K562 (cell line): ENCODE data around the gene MAST4. TPM values are rescaled to one million over a fixed set of nuclear protein-coding genes. Genes with fewer than 3 reads are reported as not detected.

Experiments used
- ATAC-seq: fragments of 200-7000 bp; cut with Tn5 transposase; 3 replicates; pipeline ENCODE4 v1.9.1; 2020; ENCODE audit warnings: moderate library complexity
- BruUV-seq: library from RNA; stranded (reverse); fragments of 400-500 nt; replicated peaks from 2 replicates; lab custom pipeline; 2021; lab: Mats Ljungman, UMichigan
- CTCF ChIA-PET: fragments of 300-600 bp; formaldehyde crosslinking; extraction: SDS; loops from one replicate; lab custom pipeline; 2021; ENCODE audit warnings: low intra/inter-chr PET ratio; lab: Yijun Ruan, JAX
- POLR2A ChIA-PET: fragments of 300-600, 350-650 bp; sonication (Branson Sonifier 250); formaldehyde crosslinking; extraction: SDS; loops from one replicate; lab custom pipeline; 2021; ENCODE audit warnings: antibody characterized with exemption, inconsistent platforms; lab: Yijun Ruan, JAX
- DNase-seq, 4 experiments: peaks; one replicate each; pipeline versions ENCODE4 v3.0.0 to v3.0.0-alpha.2; 2011 to 2018; ENCODE audit warnings: low spot score in 3 of 4, mixed read lengths in 3 of 4; ENCODE audit errors: extremely low read depth in 1 of 4
- FAIRE-seq: peaks from 2 replicates; lab custom pipeline; 2011; peaks lifted over from hg19 to GRCh38; lab: Jason Lieb, UNC
- H2AFZ ChIP-seq: 2 replicates; pipeline ENCODE4 v1.6.0; 2011; ENCODE audit warnings: low read depth, low read length, control low read depth, inconsistent platforms
- H3K27ac ChIP-seq: fragments of 200-600 bp; 3 replicates; pipeline ENCODE4 v1.8.0; 2011; ENCODE audit warnings: low read depth, mild to moderate bottlenecking, control low read depth, inconsistent platforms, low read length, moderate library complexity, mixed read lengths; ENCODE audit errors: extremely low read depth
- H3K27me3 ChIP-seq, 2 experiments: fragments of 300-600 bp in 1 of 2; 2 replicates in 1 of 2; 3 replicates in 1 of 2; pipeline versions ENCODE4 v1.6.0 to v1.8.0; 2011; ENCODE audit warnings: inconsistent platforms in 2 of 2, low read length in 2 of 2, mild to moderate bottlenecking in 1 of 2, mixed read lengths in 1 of 2, moderate library complexity in 1 of 2; ENCODE audit not compliant: control insufficient read depth in 2 of 2, insufficient read depth in 2 of 2
- H3K36me3 ChIP-seq: fragments of 300-600 bp; 3 replicates; pipeline ENCODE4 v1.8.0; 2011; ENCODE audit warnings: mild to moderate bottlenecking, low read length, inconsistent platforms; ENCODE audit not compliant: control insufficient read depth, insufficient read depth
- H3K4me1 ChIP-seq, 2 experiments: fragments of 200-600 bp in 1 of 2; replicated peaks in 1 of 2; 2 replicates in 1 of 2; 3 replicates in 1 of 2; pipeline versions ENCODE4 v1.5.1 to v1.8.0; 2011; ENCODE audit warnings: inconsistent platforms in 2 of 2, low read length in 2 of 2, mild to moderate bottlenecking in 1 of 2, mixed read lengths in 1 of 2, moderate library complexity in 1 of 2; ENCODE audit not compliant: control insufficient read depth in 2 of 2, insufficient read depth in 2 of 2
- H3K4me2 ChIP-seq: 2 replicates; pipeline ENCODE4 v1.6.1; 2011; ENCODE audit warnings: low read length, control low read depth, inconsistent platforms, mixed read lengths; ENCODE audit not compliant: insufficient read depth
- H3K4me3 ChIP-seq: fragments of 200-600 bp; sonication (generic), shearing (Covaris generic); 2 replicates; pipeline ENCODE4 v1.5.1; 2016; ENCODE audit warnings: control low read depth, inconsistent platforms
- H3K79me2 ChIP-seq: fragments of 200-600 bp; 3 replicates; pipeline ENCODE4 v1.8.0; 2011; ENCODE audit warnings: low read length, inconsistent platforms; ENCODE audit not compliant: control insufficient read depth, insufficient read depth
- H3K9ac ChIP-seq, 2 experiments: 2 replicates each; pipeline versions ENCODE4 v1.6.0 to v1.6.1; 2011; ENCODE audit warnings: low read depth in 2 of 2, low read length in 2 of 2, control low read depth in 1 of 2, inconsistent platforms in 1 of 2, mild to moderate bottlenecking in 1 of 2, mixed read lengths in 1 of 2; ENCODE audit not compliant: insufficient read depth in 1 of 2
- H3K9me1 ChIP-seq: one replicate; pipeline ENCODE4 v1.6.0; 2011; ENCODE audit warnings: inconsistent platforms, mild to moderate bottlenecking, low read length, moderate library complexity; ENCODE audit not compliant: control insufficient read depth, insufficient read depth
- H3K9me3 ChIP-seq: replicated peaks from 2 replicates; pipeline ENCODE4 v1.5.1; 2011; ENCODE audit warnings: low read depth, low read length, inconsistent platforms; ENCODE audit not compliant: control insufficient read depth, insufficient read depth
- H4K20me1 ChIP-seq: replicated peaks from 2 replicates; pipeline ENCODE4 v1.6.1; 2011; ENCODE audit warnings: low read length, inconsistent platforms, mixed read lengths; ENCODE audit not compliant: control insufficient read depth, insufficient read depth
- ATF6 ChIP-seq: sonication (generic); formaldehyde crosslinking; IDR thresholded peaks from 2 replicates; pipeline ENCODE4 v1.4.0; 2020; ENCODE audit warnings: mild to moderate bottlenecking, missing genetic modification reagents
- DEAF1 ChIP-seq: fragments of 450-650 bp; formaldehyde crosslinking; IDR thresholded peaks from 2 replicates; pipeline ENCODE4 v1.4.0; 2020; ENCODE audit warnings: mild to moderate bottlenecking, moderate library complexity
- DNMT1 ChIP-seq: fragments of 450-650 bp; IDR thresholded peaks from 2 replicates; pipeline ENCODE4 v1.6.1; 2016; ENCODE audit warnings: antibody characterized with exemption, mild to moderate bottlenecking
- E2F4 ChIP-seq: sonication (generic); formaldehyde crosslinking; IDR thresholded peaks from 2 replicates; pipeline ENCODE4 v1.8.0; 2022; ENCODE audit warnings: mild to moderate bottlenecking, low read depth, missing genetic modification reagents
- ESRRA ChIP-seq: fragments of 450-650 bp; IDR thresholded peaks from 2 replicates; pipeline ENCODE4 v1.6.1; 2014; ENCODE audit warnings: low read depth, mild to moderate bottlenecking, moderate library complexity, borderline replicate concordance
- ETV6 ChIP-seq, 3 experiments: fragments of 150-350 bp in 1 of 3; sonication (generic) in 1 of 3; formaldehyde crosslinking in 1 of 3; IDR thresholded peaks; 2 replicates each; pipeline versions ENCODE4 v1.6.1 to v1.8.0; 2014 to 2022; ENCODE audit warnings: borderline replicate concordance in 2 of 3, low read depth in 2 of 3, antibody characterized with exemption in 1 of 3, low read length in 1 of 3, mild to moderate bottlenecking in 1 of 3, missing genetic modification reagents in 1 of 3
- EZH2 ChIP-seq: IDR thresholded peaks from 2 replicates; pipeline ENCODE4 v1.6.1; 2012; ENCODE audit warnings: low read depth, mild to moderate bottlenecking, inconsistent platforms, low read length, borderline replicate concordance
- KLF16 ChIP-seq: IDR thresholded peaks from 2 replicates; pipeline ENCODE4 v1.6.1; 2016; ENCODE audit warnings: antibody characterized with exemption
- MIER1 ChIP-seq: fragments of 450-650 bp; IDR thresholded peaks from 2 replicates; pipeline ENCODE4 v1.6.1; 2016; ENCODE audit warnings: antibody characterized with exemption, mild to moderate bottlenecking, low read depth
- MNT ChIP-seq, 2 experiments: fragments of 450-650 bp; conservative IDR thresholded peaks; 2 replicates each; pipeline ENCODE4 v1.6.1; 2017; ENCODE audit warnings: mild to moderate bottlenecking in 2 of 2, moderate library complexity in 2 of 2
- NFATC3 ChIP-seq: fragments of 450-650 bp; IDR thresholded peaks from 2 replicates; pipeline ENCODE4 v1.6.1; 2017; ENCODE audit warnings: mild to moderate bottlenecking
- SREBF1 ChIP-seq: fragments of 150-350 bp; IDR thresholded peaks from 2 replicates; pipeline ENCODE4 v1.6.1; 2014; ENCODE audit warnings: antibody characterized with exemption, low read depth, low read length, borderline replicate concordance
- TAF9B ChIP-seq: fragments of 450-650 bp; IDR thresholded peaks from 2 replicates; pipeline ENCODE4 v1.6.1; 2018; ENCODE audit warnings: mild to moderate bottlenecking; ENCODE audit not compliant: partially characterized antibody
- THRAP3 ChIP-seq: fragments of 450-650 bp; IDR thresholded peaks from 2 replicates; pipeline ENCODE4 v1.6.1; 2016; ENCODE audit warnings: mild to moderate bottlenecking, inconsistent platforms, borderline replicate concordance
- WGBS: fragments of 100-300 bp; shearing (Covaris generic); methylation state at CpG from one replicate; pipeline ENCODE4 v1.1.6; 2016; ENCODE audit warnings: low coverage, mixed read lengths; ENCODE audit not compliant: insufficient coverage; ENCODE audit errors: missing lambda C conversion rate; 5-methylcytosine and 5-hydroxymethylcytosine counted together
- in situ Hi-C: fragments of 300-500 bp; cut with MboI; formaldehyde crosslinking; loops from 4 replicates; pipeline ENCODE4 v1.15.0; 2018; ENCODE audit warnings: inconsistent platforms, mixed read lengths
- intact Hi-C: fragments of 100-400 bp; cut with micrococcal nuclease; formaldehyde crosslinking; loops from 2 replicates; pipeline ENCODE4 v1.14.2; 2022
- polyA plus RNA-seq, 8 experiments: library from polyadenylated mRNA; depleted of rRNA in 4 of 8; stranded (reverse) in 5 of 8; unstranded in 3 of 8; fragments of >200 nt; fragmentation: Nextera tagmentation in 2 of 8; fragmentation: Illumina TruSeq in 1 of 8; extraction: Ambion mirVana in 2 of 8; extraction: Trizol in 1 of 8; gene quantifications; 2 replicates each; pipeline versions ENCODE4 v1.2.1 to v1.2.3, GENCODE V29; 2011 to 2014; ENCODE audit warnings: inconsistent platforms in 1 of 8, missing spikeins in 1 of 8
- total RNA-seq, 7 experiments: library from RNA; depleted of rRNA in 6 of 7; stranded (reverse); fragments of >200 nt in 6 of 7; fragmentation: Illumina TruSeq in 2 of 7; extraction: Trizol in 2 of 7; gene quantifications; 2 replicates each; pipeline versions ENCODE4 v1.2.1 to v1.2.3, GENCODE V29; 2011 to 2021; ENCODE audit warnings: low replicate concordance in 1 of 7

Gene MAST4
- total and polyA plus RNA-seq, 9 of the 15 experiments (the other 6 are each of a cell fraction or from before 2014, with no cell fraction given), result 0.88 to 10.1 (median 5.2) TPM

- TF ChIP-seq MNT (conservative IDR thresholded peaks at IDR 0.05), result no peak
Measured at GRCh38 chr5:67206461-67206860, 610.3 kb downstream of the MAST4 start (continued).

- H3K4me1 ChIP-seq, result no peaks in the 10 kb centered on the region
- CTCF ChIA-PET, result interaction anchor here (0.7 kb wide), 1 partner anchor 50 kb away, joined by 3 read pairs; no protein-coding TSS in a partner anchor
- H3K4me3 ChIP-seq, result no peak overlapping the region
- H3K9me1 ChIP-seq, result no peaks in the 10 kb centered on the region
- no peaks in the 10 kb centered on the region for H3K36me3 ChIP-seq
- FAIRE-seq (peak; percentile 95), DNase-seq (peak; percentile 53 to 83 (median 66)), ATAC-seq (peak; percentile 93)
- 2% methylated on average over 4 of the region's 4 CpGs for WGBS
- peaks cover 6 to 24% of the 10 kb centered on the region in 2 experiments; a peak in 4 of 5 replicates for H3K27me3 ChIP-seq
- intact Hi-C loops (loop anchor here (5.0 kb wide), 1 partner anchor 220 kb away; no protein-coding TSS in a partner anchor), in situ Hi-C loops (no loop called here)
- no peak overlapping the region for H3K27ac ChIP-seq
- peaks cover 5% of the 10 kb centered on the region for H4K20me1 ChIP-seq
- BruUV-seq, result no TSS peak
- no peaks in the 10 kb centered on the region for H3K9me3 ChIP-seq
- H3K4me2 ChIP-seq, result no peak overlapping the region
- no peak overlapping the region for H2AFZ ChIP-seq
- H3K79me2 ChIP-seq, result no peaks in the 10 kb centered on the region
- POLR2A ChIA-PET, result interaction anchor here (0.7 kb wide), 1 partner anchor 343 kb away, joined by 4 read pairs; no protein-coding TSS in a partner anchor
- no peak overlapping the region for H3K9ac ChIP-seq
- no peak for TF ChIP-seq TAF9B
- TF ChIP-seq E2F4 (CRISPR knock-in tag), result no peak
- TF ChIP-seq DEAF1 (CRISPR knock-in tag), result no peak
- no peak for TF ChIP-seq EZH2
- no peak for TF ChIP-seq SREBF1
- TF ChIP-seq DNMT1, result no peak
- TF ChIP-seq ETV6 (IDR thresholded peaks at IDR 0.05; ENCODE audit: borderline replicate concordance in 1 of 2, low read depth in 2 of 2, low read length in 1 of 2), result no peak
- TF ChIP-seq ETV6 (CRISPR knock-in tag; IDR thresholded peaks at IDR 0.05; ENCODE audit: borderline replicate concordance), result no peak
- no peak for TF ChIP-seq THRAP3
- no peak for TF ChIP-seq NFATC3
- TF ChIP-seq ATF6, result no peak
- peak; percentile 99; the same call in 1 of the 2 replicates for TF ChIP-seq ESRRA
- TF ChIP-seq KLF16, result peak; percentile 75
- TF ChIP-seq MIER1, result no peak
Measured at GRCh38 chr5:67206929-67207328, 610.7 kb downstream of the MAST4 start.
